ENCODE measurements around the gene WNT6.

Gene WNT6

DNA sequence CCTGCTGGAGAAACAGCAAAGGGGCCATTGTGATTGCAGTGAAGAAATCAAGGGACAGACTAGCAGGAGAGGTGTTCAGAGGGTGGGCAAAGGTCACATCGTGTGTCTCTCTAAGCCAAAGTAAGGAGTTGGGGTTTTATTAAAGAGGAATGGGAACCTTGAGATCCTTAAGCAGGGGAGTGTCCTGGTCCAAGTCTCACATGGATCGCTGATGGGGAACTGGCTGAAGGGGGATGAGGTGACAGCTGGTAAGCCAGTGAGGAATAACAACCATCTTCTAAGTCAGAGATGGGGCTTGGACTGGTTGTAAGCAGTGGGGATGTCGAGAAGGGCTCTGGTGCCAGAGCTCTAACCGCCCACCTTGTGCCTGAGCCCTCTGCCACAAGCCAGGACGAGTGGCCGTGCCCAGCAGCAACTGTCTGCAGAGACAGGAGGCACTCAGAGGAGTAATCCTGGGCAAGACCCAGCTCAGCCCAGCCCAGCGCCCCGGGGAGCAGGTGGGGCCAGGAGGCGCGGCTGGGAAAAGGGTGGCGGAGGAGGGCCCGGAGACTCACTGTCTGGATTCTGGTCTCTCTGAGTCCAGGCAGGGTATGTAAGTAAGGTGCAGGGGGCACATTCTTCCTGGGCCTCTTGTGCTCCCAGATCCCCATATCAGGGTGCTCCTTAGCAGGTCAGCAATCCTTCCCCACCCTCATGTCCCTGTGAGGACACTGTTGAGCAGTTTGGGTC, 34.7 kb downstream of the WNT6 start:
- peaks cover 32% of the 10 kb centered on the region for H3K4me1 ChIP-seq (ENCODE audit: control insufficient read depth, insufficient read depth, low read length)

DNA sequence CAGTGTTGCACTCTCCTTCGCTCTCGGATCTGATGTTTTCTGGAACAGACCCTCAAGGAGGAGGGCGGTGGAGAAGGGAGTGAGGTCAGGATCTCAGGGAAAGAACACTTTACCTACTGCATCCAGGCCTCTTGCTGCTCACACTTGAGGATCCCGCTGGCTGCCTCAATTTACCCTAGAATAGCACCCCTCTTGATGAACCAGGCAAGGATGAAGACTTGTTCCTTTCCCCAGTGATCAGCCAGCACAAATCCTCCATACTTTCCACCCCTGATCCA, 35.2 kb downstream of the WNT6 start:
- no peak overlapping the region for H3K9ac ChIP-seq (ENCODE audit: low read length)
- H3K4me1 ChIP-seq (ENCODE audit: control insufficient read depth, insufficient read depth, low read length), result peaks cover 32% of the 10 kb centered on the region
- peaks cover 91% of the 10 kb centered on the region for H3K27me3 ChIP-seq (ENCODE audit: control insufficient read depth, insufficient read depth, low read length)
- H3K9me3 ChIP-seq (ENCODE audit: control insufficient read depth, low read length), result no peaks in the 10 kb centered on the region
- no peak overlapping the region for H3K4me3 ChIP-seq (ENCODE audit: low read length)
- no peaks in the 10 kb centered on the region for H3K36me3 ChIP-seq (ENCODE audit: control insufficient read depth, insufficient read depth, low read length)

More for the DNA sequence above, 34.7 kb downstream of the WNT6 start:
- Histone ChIP-seq H3K27me3 (ENCODE audit: control insufficient read depth, insufficient read depth, low read length) (peaks cover 86% of the 10 kb centered on the region), H3K36me3 (ENCODE audit: control insufficient read depth, insufficient read depth, low read length) (no peaks in the 10 kb centered on the region), H3K4me3 (ENCODE audit: low read length) (no peak overlapping the region), H3K9ac (ENCODE audit: low read length) (no peak overlapping the region), H3K9me3 (ENCODE audit: control insufficient read depth, low read length) (no peaks in the 10 kb centered on the region)

GRCh38 chr2:218895326-218895725, 35.7 kb downstream of the WNT6 start:
- H3K9ac ChIP-seq (ENCODE audit: low read length), result no peak overlapping the region
- H3K4me3 ChIP-seq (ENCODE audit: low read length), result no peak overlapping the region
- peaks cover 92% of the 10 kb centered on the region for H3K27me3 ChIP-seq (ENCODE audit: control insufficient read depth, insufficient read depth, low read length)
- no peaks in the 10 kb centered on the region for H3K36me3 ChIP-seq (ENCODE audit: control insufficient read depth, insufficient read depth, low read length)
- no peaks in the 10 kb centered on the region for H3K9me3 ChIP-seq (ENCODE audit: control insufficient read depth, low read length)
- peaks cover 32% of the 10 kb centered on the region for H3K4me1 ChIP-seq (ENCODE audit: control insufficient read depth, insufficient read depth, low read length)

GRCh38 chr2:218895759-218896500, 36.3 kb downstream of the WNT6 start:
- no peak overlapping the region for H3K4me3 ChIP-seq (ENCODE audit: low read length)
- H3K9ac ChIP-seq (ENCODE audit: low read length), result no peak overlapping the region
- peaks cover 32% of the 10 kb centered on the region for H3K4me1 ChIP-seq (ENCODE audit: control insufficient read depth, insufficient read depth, low read length)
- no peaks in the 10 kb centered on the region for H3K9me3 ChIP-seq (ENCODE audit: control insufficient read depth, low read length)
- peaks cover 95% of the 10 kb centered on the region for H3K27me3 ChIP-seq (ENCODE audit: control insufficient read depth, insufficient read depth, low read length)
- H3K36me3 ChIP-seq (ENCODE audit: control insufficient read depth, insufficient read depth, low read length), result no peaks in the 10 kb centered on the region

GRCh38 chr2:218896501-218897393, 37.1 kb downstream of the WNT6 start:
- Histone ChIP-seq H3K36me3 (ENCODE audit: control insufficient read depth, insufficient read depth, low read length) (no peaks in the 10 kb centered on the region), H3K4me1 (ENCODE audit: control insufficient read depth, insufficient read depth, low read length) (peaks cover 32% of the 10 kb centered on the region), H3K9me3 (ENCODE audit: control insufficient read depth, low read length) (no peaks in the 10 kb centered on the region), H3K9ac (ENCODE audit: low read length) (no peak overlapping the region), H3K4me3 (ENCODE audit: low read length) (no peak overlapping the region), H3K27me3 (ENCODE audit: control insufficient read depth, insufficient read depth, low read length) (peaks cover 87% of the 10 kb centered on the region)

DNA sequence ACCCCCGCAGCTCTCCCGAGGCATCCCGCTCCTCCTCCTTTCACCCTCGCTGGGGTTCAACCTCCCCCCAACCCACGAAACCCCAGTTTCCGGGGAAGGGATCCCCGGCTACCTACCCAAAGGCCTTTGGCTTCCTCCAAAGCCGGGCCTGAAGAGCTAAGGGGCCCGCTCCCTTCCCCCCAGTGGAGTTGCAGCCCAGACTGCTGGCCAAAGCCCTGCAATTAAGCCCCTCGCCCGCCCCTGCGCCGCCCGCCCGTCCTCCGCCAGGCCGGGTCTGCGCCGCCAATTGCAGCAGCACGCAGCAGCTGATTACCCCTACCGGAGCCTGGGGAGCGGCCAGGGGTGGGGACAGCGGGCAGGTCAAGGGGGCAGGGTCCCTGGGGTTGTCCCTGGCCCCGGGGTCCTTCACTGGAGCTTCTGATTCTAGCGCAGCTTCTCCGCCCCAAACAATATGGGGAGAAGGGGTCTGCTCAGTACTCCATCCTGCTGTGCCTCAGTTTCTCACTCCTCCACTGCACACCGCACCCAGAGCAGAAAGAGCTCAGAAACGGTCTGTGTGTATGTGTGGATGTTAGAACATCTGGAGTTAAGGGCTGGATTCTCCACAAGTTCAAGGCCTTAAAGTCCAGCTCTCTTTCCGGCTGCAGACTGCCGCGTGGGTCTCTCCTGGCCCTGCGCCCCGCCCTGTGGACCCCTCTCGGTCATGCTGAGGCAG, 37.9 kb downstream of the WNT6 start:
- no peaks in the 10 kb centered on the region for H3K36me3 ChIP-seq (ENCODE audit: control insufficient read depth, insufficient read depth, low read length)
- no peaks in the 10 kb centered on the region for H3K9me3 ChIP-seq (ENCODE audit: control insufficient read depth, low read length)
- H3K27me3 ChIP-seq (ENCODE audit: control insufficient read depth, insufficient read depth, low read length), result peaks cover 79% of the 10 kb centered on the region
- H3K9ac ChIP-seq (ENCODE audit: low read length), result no peak overlapping the region
- peaks cover 32% of the 10 kb centered on the region for H3K4me1 ChIP-seq (ENCODE audit: control insufficient read depth, insufficient read depth, low read length)
- no peak overlapping the region for H3K4me3 ChIP-seq (ENCODE audit: low read length)

DNA sequence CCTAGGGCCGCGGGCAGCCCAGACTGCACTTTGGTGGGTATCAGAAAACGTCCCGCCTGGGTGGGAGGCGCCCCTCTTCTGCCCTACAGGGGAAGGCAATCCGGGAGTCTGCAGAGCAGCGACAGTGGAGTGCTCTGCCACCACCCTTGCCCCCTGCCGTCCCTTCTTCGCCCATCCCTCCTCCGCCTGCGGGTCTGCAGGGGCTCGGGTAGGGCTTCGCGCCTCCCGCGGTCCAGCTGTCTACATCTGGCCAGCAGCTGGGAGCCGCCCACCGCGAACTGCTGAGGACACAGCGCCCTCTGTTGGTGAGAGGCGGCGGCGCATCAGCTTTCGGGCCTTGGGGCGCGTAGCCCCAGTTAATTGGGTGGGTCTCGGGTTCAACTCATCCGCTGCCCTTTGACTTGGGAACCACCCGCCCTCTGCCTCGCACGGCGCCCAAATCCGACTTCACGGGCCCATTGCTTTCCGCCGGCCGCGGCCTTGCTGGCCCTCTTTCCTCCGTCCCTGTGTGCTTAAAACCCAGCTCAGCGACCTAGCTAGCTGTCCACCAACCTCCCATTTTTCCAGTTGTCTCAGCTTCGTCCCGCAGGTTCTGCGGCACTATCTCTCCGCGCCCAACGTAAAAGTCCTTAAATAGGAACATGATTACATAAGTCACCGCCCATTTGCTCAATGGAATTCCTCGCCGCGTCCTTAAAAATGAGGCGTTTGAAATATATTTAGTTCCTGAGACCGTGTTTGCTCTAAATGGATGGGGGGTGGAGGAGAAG, 38.7 kb downstream of the WNT6 start:
- H3K9me3 ChIP-seq (ENCODE audit: control insufficient read depth, low read length), result no peaks in the 10 kb centered on the region
- peaks cover 73% of the 10 kb centered on the region for H3K27me3 ChIP-seq (ENCODE audit: control insufficient read depth, insufficient read depth, low read length)
- H3K9ac ChIP-seq (ENCODE audit: low read length), result no peak overlapping the region
- no peak overlapping the region for H3K4me3 ChIP-seq (ENCODE audit: low read length)
- peaks cover 28% of the 10 kb centered on the region for H3K4me1 ChIP-seq (ENCODE audit: control insufficient read depth, insufficient read depth, low read length)
- no peaks in the 10 kb centered on the region for H3K36me3 ChIP-seq (ENCODE audit: control insufficient read depth, insufficient read depth, low read length)

- Histone ChIP-seq H3K27me3 (ENCODE audit: control insufficient read depth, insufficient read depth, low read length) (peaks cover 64% of the 10 kb centered on the region), H3K9ac (ENCODE audit: low read length) (no peak overlapping the region), H3K4me3 (ENCODE audit: low read length) (no peak overlapping the region), H3K9me3 (ENCODE audit: control insufficient read depth, low read length) (no peaks in the 10 kb centered on the region), H3K4me1 (ENCODE audit: control insufficient read depth, insufficient read depth, low read length) (peaks cover 26% of the 10 kb centered on the region), H3K36me3 (ENCODE audit: control insufficient read depth, insufficient read depth, low read length) (no peaks in the 10 kb centered on the region)
Observed at GRCh38 chr2:218899147-218899546, 39.5 kb downstream of the WNT6 start.

GRCh38 chr2:218902427-218902826, 42.8 kb downstream of the WNT6 start:
- Histone ChIP-seq H3K9ac (ENCODE audit: low read length) (no peak overlapping the region), H3K9me3 (ENCODE audit: control insufficient read depth, low read length) (no peaks in the 10 kb centered on the region), H3K4me1 (ENCODE audit: control insufficient read depth, insufficient read depth, low read length) (peaks cover 13% of the 10 kb centered on the region), H3K36me3 (ENCODE audit: control insufficient read depth, insufficient read depth, low read length) (no peaks in the 10 kb centered on the region), H3K4me3 (ENCODE audit: low read length) (no peak overlapping the region), H3K27me3 (ENCODE audit: control insufficient read depth, insufficient read depth, low read length) (peaks cover 31% of the 10 kb centered on the region)

- no peak overlapping the region for H3K4me3 ChIP-seq (ENCODE audit: low read length)
- no peak overlapping the region for H3K9ac ChIP-seq (ENCODE audit: low read length)
- H3K36me3 ChIP-seq (ENCODE audit: control insufficient read depth, insufficient read depth, low read length), result no peaks in the 10 kb centered on the region
- peaks cover 2% of the 10 kb centered on the region for H3K4me1 ChIP-seq (ENCODE audit: control insufficient read depth, insufficient read depth, low read length)
- H3K9me3 ChIP-seq (ENCODE audit: control insufficient read depth, low read length), result no peaks in the 10 kb centered on the region
- H3K27me3 ChIP-seq (ENCODE audit: control insufficient read depth, insufficient read depth, low read length), result peaks cover 14% of the 10 kb centered on the region
Observed at GRCh38 chr2:218904176-218904575, 44.6 kb downstream of the WNT6 start.
